Measurements from ENCODE around the gene MOXD1.

GRCh38 chr6:132418235-132418965, 17.1 kb upstream of the MOXD1 start:
- TF ChIP-seq POLR2A (IDR thresholded peaks at IDR 0.05; ENCODE audit: control extremely low read depth in 1 of 2, low read depth in 2 of 2, low read length in 2 of 2) (no peak), CREB1 (IDR thresholded peaks at IDR 0.05) (no peak), BRCA1 (IDR thresholded peaks at IDR 0.05; ENCODE audit: low read depth, low read length) (no peak), CTCF (IDR thresholded peaks at IDR 0.05; ENCODE audit: control extremely low read depth in 1 of 3, insufficient read depth in 1 of 3, low read depth in 1 of 3, low read length in 3 of 3) (no peak), RFX5 (IDR thresholded peaks at IDR 0.05; ENCODE audit: borderline replicate concordance, low read depth, low read length) (no peak), GABPA (IDR thresholded peaks at IDR 0.05; ENCODE audit: borderline replicate concordance, insufficient read depth, low read length) (no peak), BACH1 (IDR thresholded peaks at IDR 0.05; ENCODE audit: low read length) (no peak), CEBPB (IDR thresholded peaks at IDR 0.05; ENCODE audit: low read depth, low read length) (no peak), EP300 (IDR thresholded peaks at IDR 0.05; ENCODE audit: borderline replicate concordance in 1 of 2, low read depth in 2 of 2, low read length in 2 of 2) (no peak), GTF2F1 (IDR thresholded peaks at IDR 0.05; ENCODE audit: borderline replicate concordance, low read depth, low read length) (no peak), ZNF274 (IDR thresholded peaks at IDR 0.05; ENCODE audit: borderline replicate concordance, extremely low read depth, low read length) (no peak)
